Activated T-cell treated with anti-CD3 and anti-CD28 coated beads, Interleukin-2, amount 50 U/mL, for 24 hours (primary cell): ENCODE measurements around the gene BCLAF3.

Source experiments
- DNase-seq: peaks from one replicate; pipeline ENCODE4 v3.0.0-alpha.2; 2020
- H3K27ac Mint-ChIP-seq: 2 replicates; pipeline ENCODE4 v1.8.0; 2020; ENCODE audit warnings: mild to moderate bottlenecking, mixed read lengths
- H3K27me3 Mint-ChIP-seq: 2 replicates; pipeline ENCODE4 v1.8.0; 2020; ENCODE audit warnings: mixed read lengths
- H3K36me3 Mint-ChIP-seq: 2 replicates; pipeline ENCODE4 v1.8.0; 2020; ENCODE audit warnings: low read depth, mixed read lengths
- H3K4me1 Mint-ChIP-seq: 2 replicates; pipeline ENCODE4 v1.8.0; 2020; ENCODE audit warnings: low read depth, mixed read lengths
- H3K4me3 Mint-ChIP-seq: 2 replicates; pipeline ENCODE4 v1.8.0; 2020; ENCODE audit warnings: mild to moderate bottlenecking, moderate library complexity, mixed read lengths
- H3K9me3 Mint-ChIP-seq: 2 replicates; pipeline ENCODE4 v1.8.0; 2020; ENCODE audit warnings: mixed read lengths

BCLAF3 gene

DNA sequence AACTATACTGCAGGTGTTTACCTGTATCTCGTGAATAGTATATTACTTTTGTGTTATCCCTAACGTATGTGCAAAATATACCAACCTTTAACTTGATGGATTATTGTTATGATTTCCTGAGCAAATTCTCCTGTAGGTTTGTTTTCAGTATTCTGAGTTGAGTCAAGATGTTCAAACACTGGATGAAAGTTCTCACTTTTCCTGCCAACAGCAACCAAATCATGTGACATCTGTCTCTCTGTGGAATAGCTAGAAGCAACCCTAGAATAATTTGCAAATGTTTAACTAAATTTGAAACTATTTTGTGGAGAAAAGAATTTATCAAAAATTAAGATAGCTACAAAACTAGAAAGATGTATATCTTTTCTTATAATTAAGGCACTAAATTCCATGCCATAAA, 35.6 kb downstream of the BCLAF3 start:
- H3K4me3 Mint-ChIP-seq: no peak overlapping the region

DNA sequence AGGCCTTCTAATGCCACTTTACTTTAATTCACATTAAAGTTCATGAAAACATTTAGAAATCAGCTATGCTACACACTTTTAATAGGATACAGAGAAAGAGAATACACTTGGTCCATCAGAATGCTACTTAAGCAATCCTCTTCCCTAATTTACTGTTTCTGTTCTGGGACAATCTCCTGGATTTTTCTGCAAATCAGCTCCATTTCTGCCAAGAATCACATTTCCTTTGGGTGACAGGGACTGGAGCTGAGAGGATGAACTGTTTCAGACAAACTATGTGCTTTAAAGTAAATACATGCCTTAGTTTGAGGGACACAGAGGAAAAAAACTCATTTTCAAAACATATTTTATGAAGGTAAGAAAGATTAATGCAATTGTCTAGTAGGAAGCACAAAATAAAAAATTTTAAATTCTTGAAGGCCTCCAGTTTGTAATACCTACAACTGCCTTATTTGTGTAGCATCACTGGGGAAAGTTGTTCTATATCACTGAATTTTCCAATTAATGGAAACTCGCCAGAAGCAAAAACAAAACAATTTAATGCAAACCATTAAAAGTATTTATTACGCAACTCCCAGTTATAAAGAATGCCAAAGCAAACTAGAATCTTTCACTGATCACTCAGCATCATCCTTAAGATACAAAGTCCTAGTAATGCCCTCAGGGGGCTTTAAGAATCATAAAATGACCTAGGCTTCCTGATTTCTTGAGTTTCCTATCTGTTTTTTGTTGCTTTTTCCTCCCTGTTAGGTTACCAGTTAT, 36.3 kb downstream of the BCLAF3 start:
- Mint-ChIP-seq H3K9me3 (no peaks in the 10 kb centered on the region), H3K36me3 (peaks cover 13% of the 10 kb centered on the region), H3K4me1 (no peaks in the 10 kb centered on the region), H3K4me3 (no peak overlapping the region), H3K27me3 (peaks cover 4% of the 10 kb centered on the region), H3K27ac (no peak overlapping the region)
- DNase-seq: no peak

More for the DNA sequence above, 35.6 kb downstream of the BCLAF3 start:
- no peaks in the 10 kb centered on the region for H3K9me3 Mint-ChIP-seq
- H3K36me3 Mint-ChIP-seq: peaks cover 5% of the 10 kb centered on the region
- DNase-seq: no peak
- no peaks in the 10 kb centered on the region for H3K4me1 Mint-ChIP-seq
- H3K27me3 Mint-ChIP-seq: peaks cover 4% of the 10 kb centered on the region
- H3K27ac Mint-ChIP-seq: no peak overlapping the region

GRCh38 chrX:19953145-19953544, 37.7 kb downstream of the BCLAF3 start:
- DNase-seq: no peak
- Mint-ChIP-seq H3K27ac (no peak overlapping the region), H3K36me3 (peaks cover 21% of the 10 kb centered on the region), H3K4me3 (no peak overlapping the region), H3K27me3 (peaks cover 8% of the 10 kb centered on the region), H3K4me1 (peaks cover under 1% of the 10 kb centered on the region), H3K9me3 (no peaks in the 10 kb centered on the region)

GRCh38 chrX:19949340-19949739, 41.5 kb downstream of the BCLAF3 start:
- Mint-ChIP-seq H3K4me3 (no peak overlapping the region), H3K36me3 (peaks cover 33% of the 10 kb centered on the region), H3K27me3 (peaks cover 17% of the 10 kb centered on the region), H3K4me1 (peaks cover 6% of the 10 kb centered on the region), H3K27ac (no peak overlapping the region), H3K9me3 (no peaks in the 10 kb centered on the region)
- DNase-seq: no peak

GRCh38 chrX:19947612-19948011, 43.2 kb downstream of the BCLAF3 start:
- Mint-ChIP-seq H3K27me3 (peaks cover 17% of the 10 kb centered on the region), H3K4me3 (no peak overlapping the region), H3K9me3 (no peaks in the 10 kb centered on the region), H3K36me3 (peaks cover 31% of the 10 kb centered on the region), H3K27ac (no peak overlapping the region), H3K4me1 (peaks cover 6% of the 10 kb centered on the region)
- no peak for DNase-seq
